B cell (primary cell): ENCODE measurements around the gene EEFSEC. TPM values are rescaled to one million over a fixed set of nuclear protein-coding genes. Genes with fewer than 3 reads are reported as not detected.

ENCODE experiments used
- ATAC-seq: fragments of 200-7000 bp; cut with Tn5 transposase; one replicate; pipeline ENCODE4 v1.10.0; 2021; ENCODE audit warnings: low read depth, mild to moderate bottlenecking, moderate number of reproducible peaks, moderate library complexity
- CTCF ChIA-PET: fragments of 350-600 bp; sonication (Branson Sonifier 250); formaldehyde crosslinking; loops from one replicate; lab custom pipeline; 2021; ENCODE audit warnings: antibody characterized with exemption, inconsistent platforms; lab: Charles Lee
- POLR2A ChIA-PET: fragments of 350-600 bp; sonication (Branson Sonifier 250); formaldehyde crosslinking; loops from one replicate; lab custom pipeline; 2021; ENCODE audit warnings: antibody characterized with exemption; lab: Charles Lee
- DNase-seq: peaks from one replicate; pipeline ENCODE4 v3.0.0; 2013
- H2AFZ ChIP-seq: 2 replicates; pipeline ENCODE4 v1.6.1; 2012; ENCODE audit warnings: mild to moderate bottlenecking, low read depth, low read length; ENCODE audit not compliant: insufficient read depth, poor library complexity, severe bottlenecking
- H3K27ac ChIP-seq, 2 donors: 1 replicate in 1 of 2; 2 replicates in 1 of 2; pipeline ENCODE4 v1.5.1; 2012 to 2013; ENCODE audit warnings: low read length in 2 of 2, mild to moderate bottlenecking in 2 of 2, moderate library complexity in 1 of 2
- H3K27me3 ChIP-seq, 4 experiments: fragments of 200-600 bp in 1 of 4; sonication (generic) in 1 of 4; replicated peaks in 1 of 4; 1 replicate in 2 of 4; 2 replicates in 2 of 4; pipeline versions ENCODE4 v1.6.1 to v1.7.0; 2013 to 2016; ENCODE audit warnings: low read length in 3 of 4, mild to moderate bottlenecking in 2 of 4, mixed read lengths in 1 of 4, moderate library complexity in 1 of 4; ENCODE audit not compliant: insufficient read depth in 4 of 4, control insufficient read depth in 3 of 4; ENCODE audit errors: control extremely low read depth in 1 of 4
- H3K36me3 ChIP-seq, 2 experiments: replicated peaks in 1 of 2; 1 replicate in 1 of 2; 2 replicates in 1 of 2; pipeline versions ENCODE4 v1.6.1 to v1.7.1; 2013; ENCODE audit warnings: low read length in 1 of 2; ENCODE audit not compliant: insufficient read depth in 2 of 2, control insufficient read depth in 1 of 2; ENCODE audit errors: control extremely low read depth in 1 of 2, extremely low read depth in 1 of 2
- H3K4me1 ChIP-seq, 2 donors: fragments of 200-600 bp in 1 of 2; sonication (generic) in 1 of 2; 1 replicate in 1 of 2; 2 replicates in 1 of 2; pipeline versions ENCODE4 v1.5.1 to v1.6.1; 2013 to 2017; ENCODE audit warnings: low read length in 2 of 2; ENCODE audit not compliant: control insufficient read depth in 2 of 2, insufficient read depth in 2 of 2
- H3K4me2 ChIP-seq: replicated peaks from 2 replicates; pipeline ENCODE3; 2012; ENCODE audit warnings: mild to moderate bottlenecking, low read depth, low read length; ENCODE audit not compliant: poor library complexity, severe bottlenecking
- H3K4me3 ChIP-seq, 5 experiments: fragments of 200-600 bp in 1 of 5; sonication (generic) in 1 of 5; 1 replicate in 3 of 5; 2 replicates in 2 of 5; pipeline versions ENCODE4 v1.5.1 to v1.7.0; 2011 to 2016; ENCODE audit warnings: low read length in 4 of 5, mild to moderate bottlenecking in 4 of 5, low read depth in 2 of 5, control low read depth in 1 of 5, moderate library complexity in 1 of 5; ENCODE audit not compliant: insufficient read depth in 1 of 5; ENCODE audit errors: control extremely low read depth in 1 of 5, extremely low read depth in 1 of 5
- H3K79me2 ChIP-seq: fragments of 200-600 bp; sonication (generic); one replicate; pipeline ENCODE4 v1.6.0; 2016; ENCODE audit warnings: low read length; ENCODE audit not compliant: control insufficient read depth, insufficient read depth
- H3K9ac ChIP-seq: fragments of 200-600 bp; sonication (generic); 2 replicates; pipeline ENCODE4 v1.6.1; 2017; ENCODE audit warnings: mild to moderate bottlenecking, low read length, moderate library complexity
- H3K9me3 ChIP-seq, 3 donors: one replicate each; pipeline versions ENCODE4 v1.6.1 to v1.7.1; 2013; ENCODE audit warnings: low read length in 2 of 3; ENCODE audit not compliant: control insufficient read depth in 2 of 3, insufficient read depth in 1 of 3; ENCODE audit errors: control extremely low read depth in 1 of 3
- H4K20me1 ChIP-seq: 2 replicates; pipeline ENCODE4 v1.6.0; 2012; ENCODE audit warnings: mild to moderate bottlenecking, low read length; ENCODE audit not compliant: insufficient read depth, control insufficient read depth, poor library complexity, severe bottlenecking
- H3K27ac Mint-ChIP-seq: one replicate; pipeline ENCODE4 v1.8.0; 2021; ENCODE audit warnings: mixed read lengths
- H3K27me3 Mint-ChIP-seq: one replicate; pipeline ENCODE4 v1.8.0; 2021; ENCODE audit warnings: mixed read lengths
- H3K4me1 Mint-ChIP-seq: one replicate; pipeline ENCODE4 v1.8.0; 2021; ENCODE audit warnings: mixed read lengths
- H3K4me3 Mint-ChIP-seq: one replicate; pipeline ENCODE4 v1.8.0; 2021; ENCODE audit warnings: mixed read lengths
- H3K9me3 Mint-ChIP-seq: one replicate; pipeline ENCODE4 v1.8.0; 2022; ENCODE audit warnings: mixed read lengths; ENCODE audit not compliant: insufficient read depth
- CTCF ChIP-seq: fragments of 200-600 bp; IDR thresholded peaks from one replicate; pipeline ENCODE4 v1.8.0; 2022; ENCODE audit warnings: antibody characterized with exemption, mild to moderate bottlenecking
- EZH2 ChIP-seq: IDR thresholded peaks from 2 replicates; pipeline ENCODE4 v1.6.1; 2012; ENCODE audit warnings: borderline replicate concordance, low read depth, mild to moderate bottlenecking, moderate library complexity, low read length; ENCODE audit not compliant: insufficient read depth, poor library complexity, severe bottlenecking
- WGBS: methylation state at CpG from one replicate; pipeline ENCODE4 v1.1.5; 2013; ENCODE audit warnings: missing lambda C conversion rate; ENCODE audit not compliant: insufficient coverage; 5-methylcytosine and 5-hydroxymethylcytosine counted together
- intact Hi-C: fragments of 100-400 bp; cut with micrococcal nuclease; formaldehyde crosslinking; loops from one replicate; pipeline ENCODE4 v1.10.0; 2022
- polyA plus RNA-seq: library from polyadenylated mRNA; depleted of rRNA; stranded (reverse); fragments of >200 nt; gene quantifications from 2 replicates; pipeline ENCODE4 v1.2.3, GENCODE V29; 2012
- total RNA-seq, 2 donors: library from RNA; stranded (reverse); fragments of 120-200 nt in 1 of 2; gene quantifications; 1 replicate in 1 of 2; 2 replicates in 1 of 2; pipeline versions ENCODE4 v1.2.3 to v1.2.4, GENCODE V29; 2013 to 2022

The EEFSEC gene
- total and polyA plus RNA-seq, 2 donors (not counting 1 experiment from before 2014, with no cell fraction given), result 17.9 to 18.4 TPM

- Mint-ChIP-seq H3K4me1 (no peaks in the 10 kb centered on the region), H3K27ac (no peak overlapping the region), H3K4me3 (no peak overlapping the region), H3K9me3 (no peaks in the 10 kb centered on the region), H3K27me3 (no peaks in the 10 kb centered on the region)
- DNase-seq (no peak), ATAC-seq (no peak)
- Histone ChIP-seq H3K9ac (no peak overlapping the region), H3K27me3 (no peaks in the 10 kb centered on the region), H3K4me1 (no peaks in the 10 kb centered on the region), H3K4me3 (no peak overlapping the region), H3K9me3 (no peaks in the 10 kb centered on the region), H3K27ac (no peak overlapping the region), H3K36me3 (peaks cover 0 to 6% of the 10 kb centered on the region in 2 experiments), H3K4me2 (no peak overlapping the region), H2AFZ (no peak overlapping the region), H3K79me2 (no peaks in the 10 kb centered on the region), H4K20me1 (no peaks in the 10 kb centered on the region)
- WGBS, result 45% methylated on average over 2 of the region's 2 CpGs
- intact Hi-C loops, result no loop called here
- ChIA-PET CTCF (no interaction called here), POLR2A (no interaction called here)
- TF ChIP-seq EZH2 (no peak), CTCF (no peak)
Measured at GRCh38 chr3:128281056-128281455, 127.8 kb downstream of the EEFSEC start.

DNA sequence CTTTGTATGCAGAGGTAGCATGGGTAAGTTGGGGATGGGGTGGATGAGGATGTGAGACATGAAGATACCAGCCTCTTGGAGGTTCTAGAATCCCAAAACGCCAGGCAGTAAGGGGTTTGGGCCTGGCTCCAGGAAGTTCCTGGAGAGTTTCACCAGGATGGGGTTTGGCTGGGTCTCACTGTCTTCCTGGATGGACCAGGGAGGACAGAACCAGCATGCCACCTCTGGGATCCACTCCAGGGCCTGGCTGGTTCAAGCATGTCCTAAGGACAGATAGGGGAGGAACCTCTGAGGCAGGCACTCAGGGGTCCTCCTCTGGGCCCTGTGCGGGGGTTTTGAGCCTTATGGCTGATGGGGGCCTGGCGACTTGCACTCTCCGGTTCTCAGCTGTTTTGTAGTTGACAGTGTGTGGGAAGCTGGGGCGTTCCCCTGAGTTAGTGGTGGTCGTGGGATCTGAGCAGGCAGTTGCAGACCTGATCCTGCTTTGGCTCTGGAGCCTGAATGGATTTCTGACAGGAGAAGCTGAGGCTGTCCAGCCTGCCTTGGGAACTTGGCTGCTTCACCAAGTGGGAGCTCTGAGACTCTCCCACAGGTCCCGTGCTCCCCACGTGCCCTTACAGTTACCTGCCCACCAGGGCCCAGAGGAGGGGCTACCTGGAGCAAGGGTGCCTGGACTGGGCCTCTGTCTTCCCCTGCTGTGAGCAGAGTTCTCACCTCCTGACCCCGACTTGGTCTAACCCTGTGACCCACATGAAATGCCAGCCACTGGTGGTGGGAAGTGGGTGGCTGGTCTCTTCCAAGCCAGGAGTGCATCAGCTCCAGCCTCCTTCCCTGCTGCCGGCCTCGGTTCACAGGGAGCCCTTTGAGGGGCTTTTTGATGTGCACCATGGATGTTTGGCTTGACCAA lies 128.4 kb downstream of the EEFSEC start:
- Histone ChIP-seq H3K4me1 (no peaks in the 10 kb centered on the region), H2AFZ (no peak overlapping the region), H3K9ac (no peak overlapping the region), H3K4me2 (no peak overlapping the region), H3K36me3 (peaks cover 0 to 6% of the 10 kb centered on the region in 2 experiments), H3K4me3 (no peak overlapping the region), H3K27ac (no peak overlapping the region), H3K27me3 (no peaks in the 10 kb centered on the region), H4K20me1 (no peaks in the 10 kb centered on the region), H3K79me2 (no peaks in the 10 kb centered on the region), H3K9me3 (no peaks in the 10 kb centered on the region)
- DNase-seq, result no peak
- Mint-ChIP-seq H3K4me1 (no peaks in the 10 kb centered on the region), H3K9me3 (no peaks in the 10 kb centered on the region), H3K4me3 (no peak overlapping the region), H3K27me3 (no peaks in the 10 kb centered on the region), H3K27ac (no peak overlapping the region)
- no peak for TF ChIP-seq CTCF
- intact Hi-C loops, result no loop called here
- ChIA-PET POLR2A (no interaction called here), CTCF (no interaction called here)
- no peak for ATAC-seq
- 95% methylated on average over 11 of the region's 11 CpGs for WGBS
